SH-SY5Y (cell line): ENCODE results near the gene C6orf163.

Source experiments
- GATA2 ChIP-seq: IDR thresholded peaks from 2 replicates; pipeline ENCODE4 v1.6.1; 2011; ENCODE audit warnings: mild to moderate bottlenecking, low read depth, low read length
- GATA3 ChIP-seq: IDR thresholded peaks from 2 replicates; pipeline ENCODE4 v1.6.1; 2011; ENCODE audit warnings: low read depth, mild to moderate bottlenecking, low read length, moderate library complexity

DNA sequence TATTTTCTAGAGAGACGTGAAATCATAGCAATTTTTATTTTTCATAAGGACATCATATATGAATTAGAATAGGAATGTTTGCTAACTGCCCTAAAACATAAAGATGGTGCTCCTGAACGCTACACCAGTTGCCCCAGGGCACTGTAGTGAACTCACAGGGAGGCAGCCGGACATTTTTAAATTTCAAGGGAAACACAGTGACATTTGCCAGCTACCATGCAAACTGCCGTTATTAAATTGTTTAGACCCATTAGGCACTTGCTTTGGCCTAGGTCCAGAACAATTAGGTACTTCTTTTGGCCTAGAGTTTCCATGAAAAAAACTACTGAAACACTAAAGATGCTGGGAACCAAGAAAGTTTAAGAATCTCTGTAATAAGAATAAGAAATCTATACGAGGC lies 38.2 kb downstream of the C6orf163 start:
- TF ChIP-seq GATA2 (no peak), GATA3 (no peak)
